Astrocyte (in vitro differentiated cells and primary cell): ENCODE results near the gene RNF5.

Source experiments
- CTCF ChIP-seq: IDR thresholded peaks from 2 replicates; pipeline ENCODE4 v1.5.1; 2011; ENCODE audit warnings: low read depth, mild to moderate bottlenecking, inconsistent platforms, low read length, moderate library complexity; ENCODE audit not compliant: insufficient read depth
- EZH2 ChIP-seq: IDR thresholded peaks from 2 replicates; pipeline ENCODE4 v1.6.1; 2012; ENCODE audit warnings: mild to moderate bottlenecking, low read length, inconsistent platforms; ENCODE audit not compliant: insufficient read depth

GRCh38 chr6:32178547-32179440 lies 589 bp downstream of the RNF5 start:
- TF ChIP-seq CTCF (no peak), EZH2 (no peak)
